Raji (cell line): ENCODE measurements around the gene CLPSL2.

Source experiments
- POLR2A ChIP-seq: IDR thresholded peaks from 2 replicates; pipeline ENCODE4 v1.6.1; 2011; ENCODE audit warnings: low read depth, low read length, control low read depth; ENCODE audit not compliant: insufficient read depth

The CLPSL2 gene

DNA sequence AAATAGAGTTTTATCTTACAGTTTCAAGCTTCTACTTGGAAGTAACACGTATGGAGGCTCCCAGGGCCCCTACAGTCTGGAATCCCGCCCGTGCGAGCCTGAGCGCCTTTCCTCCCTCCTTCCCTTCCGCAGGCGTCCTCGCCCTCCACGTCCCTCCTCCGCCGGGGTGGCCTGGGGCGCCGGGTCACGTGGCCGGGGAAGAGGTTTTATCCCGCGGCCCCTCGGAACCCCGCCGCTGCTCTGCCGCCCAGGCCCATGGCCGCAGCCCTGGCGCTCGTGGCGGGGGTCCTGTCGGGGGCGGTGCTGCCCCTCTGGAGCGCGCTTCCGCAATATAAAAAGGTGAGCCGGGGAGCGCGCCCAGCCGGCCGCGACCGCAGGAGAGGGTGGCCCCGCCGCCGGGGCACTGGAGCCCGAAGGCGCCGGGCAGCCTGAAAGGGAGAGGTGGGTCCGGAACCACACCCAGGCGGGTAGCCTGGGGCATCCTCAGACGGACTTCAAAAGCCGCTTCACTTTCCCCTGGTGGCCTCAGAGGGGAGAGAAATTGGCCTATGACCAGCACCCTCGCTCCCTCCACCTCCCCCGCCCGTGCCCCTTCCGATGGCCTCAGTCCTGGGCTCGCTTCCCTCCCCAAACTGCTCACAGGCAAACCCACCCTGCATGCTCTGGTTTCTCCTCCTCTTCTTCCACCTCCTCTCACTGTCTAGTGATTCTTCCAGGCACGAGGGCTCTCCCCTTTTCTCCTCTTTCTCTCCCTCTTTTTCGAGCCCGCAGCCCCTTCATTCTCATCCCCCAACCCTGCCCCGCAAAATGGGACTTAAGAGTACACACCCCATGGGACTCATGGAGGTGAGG is at the start of gene CLPSL2:
Gene CLPSL2 (plus strand): TSS at position 235 of the 852 bp plus-strand sequence. CDS start 21 bp downstream, at position 256.
- no peak for TF ChIP-seq POLR2A

GRCh38 chr6:35727231-35727934 is 49.0 kb upstream of the CLPSL2 start:
- no peak for TF ChIP-seq POLR2A

DNA sequence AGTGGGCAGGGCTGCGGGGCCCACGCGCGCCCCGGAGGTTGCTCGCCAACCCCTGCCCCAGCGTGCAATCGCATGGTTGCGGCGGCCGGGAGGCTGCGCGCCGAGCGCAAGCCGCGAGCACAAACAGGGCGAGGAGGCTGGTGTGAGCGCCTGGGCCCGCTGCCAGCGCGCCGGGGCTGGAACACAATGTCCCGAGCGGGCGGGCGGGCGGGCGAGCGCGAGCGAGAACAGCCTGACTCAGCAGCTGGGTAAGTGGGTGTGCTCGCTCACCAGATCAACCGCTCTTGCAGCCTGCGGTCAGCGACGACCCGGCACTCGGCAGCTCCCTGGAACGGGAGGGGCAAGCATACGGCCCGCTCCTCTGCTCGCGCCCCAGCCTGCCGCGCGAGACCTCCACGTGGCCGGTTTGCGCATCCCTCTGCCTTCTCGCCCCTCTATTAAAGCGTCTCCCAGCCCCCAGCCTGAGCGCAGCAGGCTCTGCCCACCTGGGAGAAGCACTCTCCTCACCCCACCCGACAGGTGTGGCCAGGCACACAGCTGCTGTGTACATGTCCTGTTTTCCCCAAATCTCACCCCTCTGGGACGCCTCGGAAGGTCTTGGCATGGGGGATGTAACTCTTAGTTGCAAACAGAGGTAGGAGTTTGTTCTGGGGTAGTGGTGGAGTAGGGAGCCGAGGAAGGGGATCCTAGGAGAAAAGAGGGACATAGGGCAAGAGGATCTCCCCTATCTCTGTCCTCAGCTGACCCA is 48.3 kb upstream of the CLPSL2 start:
- peak; percentile 71 for TF ChIP-seq POLR2A

GRCh38 chr6:35728683-35729678 is 47.4 kb upstream of the CLPSL2 start:
- TF ChIP-seq POLR2A = no peak

- TF ChIP-seq POLR2A = no peak
These were observed 46.7 kb upstream of the CLPSL2 start for GRCh38 chr6:35729722-35730121.

- no peak for TF ChIP-seq POLR2A
These were observed 45.5 kb upstream of the CLPSL2 start for GRCh38 chr6:35730745-35731413.

DNA sequence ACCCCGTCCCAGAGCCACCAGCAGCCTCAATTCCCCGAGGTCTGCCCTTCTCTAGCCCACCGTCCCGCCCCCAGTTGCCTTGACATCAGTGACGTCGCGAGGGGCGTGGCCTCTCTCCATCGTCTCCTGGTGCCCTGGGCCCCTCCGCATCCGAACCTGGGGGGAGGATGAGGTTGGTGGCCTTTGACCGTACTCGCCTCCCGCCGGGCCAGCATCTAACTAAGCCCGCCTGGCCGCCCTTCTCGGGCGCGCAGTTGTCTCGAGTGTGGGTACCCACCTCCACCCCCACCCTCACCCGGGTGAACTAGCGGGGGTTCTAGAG is 45.0 kb upstream of the CLPSL2 start:
- peak; percentile 68 for TF ChIP-seq POLR2A

- peak; percentile 60 for TF ChIP-seq POLR2A
These were observed 44.5 kb upstream of the CLPSL2 start for GRCh38 chr6:35731736-35732532.

- no peak for TF ChIP-seq POLR2A
These were observed 42.8 kb upstream of the CLPSL2 start for GRCh38 chr6:35733633-35734032.

GRCh38 chr6:35735452-35735851 is 40.9 kb upstream of the CLPSL2 start:
- TF ChIP-seq POLR2A = no peak

DNA sequence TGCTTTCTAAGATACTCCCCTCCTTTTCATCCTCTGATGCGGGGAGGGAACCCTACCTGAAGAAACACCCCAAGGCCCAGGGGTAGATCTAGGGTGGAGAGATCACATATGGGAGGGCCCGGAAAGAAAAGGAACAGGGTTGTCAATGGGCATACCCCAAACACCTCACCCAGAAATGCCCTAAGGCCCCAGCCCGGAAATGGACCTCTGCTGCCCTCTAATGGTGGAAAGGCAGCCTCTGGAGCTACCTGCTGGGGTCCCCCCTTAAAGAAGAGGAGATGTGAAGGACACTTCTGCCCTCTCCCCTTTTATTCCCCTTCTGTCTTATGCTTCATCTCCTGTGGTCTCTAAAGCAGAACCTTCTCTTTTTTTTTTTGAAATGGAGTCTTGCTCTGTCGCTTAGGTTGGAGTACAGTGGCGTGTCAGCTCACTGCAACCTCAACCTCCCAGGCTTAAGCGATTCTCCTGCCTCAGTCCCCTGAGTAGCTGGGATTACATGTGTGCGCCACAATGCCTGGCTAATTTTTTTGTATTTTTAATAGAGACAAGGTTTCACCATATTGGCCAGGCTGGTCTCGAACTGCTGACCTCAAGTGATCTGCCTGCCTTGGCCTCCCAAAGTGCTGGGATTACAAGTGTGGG is 40.0 kb upstream of the CLPSL2 start:
- no peak for TF ChIP-seq POLR2A

DNA sequence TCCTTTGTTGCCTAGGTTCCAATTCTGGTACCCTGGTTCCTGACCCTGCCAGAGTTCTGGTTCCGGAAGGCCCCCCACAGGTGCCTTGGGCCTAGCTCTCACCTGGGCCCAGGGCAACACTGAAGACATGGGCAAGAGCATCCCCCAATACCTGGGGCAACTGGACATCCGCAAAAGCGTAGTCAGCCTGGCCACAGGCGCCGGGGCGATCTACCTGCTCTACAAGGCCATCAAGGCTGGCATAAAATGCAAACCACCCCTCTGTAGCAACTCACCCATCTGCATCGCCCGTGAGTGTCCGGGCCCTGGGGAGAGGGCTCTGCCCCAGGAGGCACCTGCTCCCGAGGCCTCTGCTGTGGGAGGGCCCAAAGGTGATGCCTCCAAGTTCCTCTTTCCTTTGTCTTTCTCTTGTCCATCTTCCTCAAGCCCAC is 39.4 kb upstream of the CLPSL2 start, which contains the start of gene ARMC12:
Gene ARMC12 (plus strand): TSS at position 51 of the 431 bp plus-strand sequence. CDS start 77 bp downstream, at position 128.
- no peak for TF ChIP-seq POLR2A

DNA sequence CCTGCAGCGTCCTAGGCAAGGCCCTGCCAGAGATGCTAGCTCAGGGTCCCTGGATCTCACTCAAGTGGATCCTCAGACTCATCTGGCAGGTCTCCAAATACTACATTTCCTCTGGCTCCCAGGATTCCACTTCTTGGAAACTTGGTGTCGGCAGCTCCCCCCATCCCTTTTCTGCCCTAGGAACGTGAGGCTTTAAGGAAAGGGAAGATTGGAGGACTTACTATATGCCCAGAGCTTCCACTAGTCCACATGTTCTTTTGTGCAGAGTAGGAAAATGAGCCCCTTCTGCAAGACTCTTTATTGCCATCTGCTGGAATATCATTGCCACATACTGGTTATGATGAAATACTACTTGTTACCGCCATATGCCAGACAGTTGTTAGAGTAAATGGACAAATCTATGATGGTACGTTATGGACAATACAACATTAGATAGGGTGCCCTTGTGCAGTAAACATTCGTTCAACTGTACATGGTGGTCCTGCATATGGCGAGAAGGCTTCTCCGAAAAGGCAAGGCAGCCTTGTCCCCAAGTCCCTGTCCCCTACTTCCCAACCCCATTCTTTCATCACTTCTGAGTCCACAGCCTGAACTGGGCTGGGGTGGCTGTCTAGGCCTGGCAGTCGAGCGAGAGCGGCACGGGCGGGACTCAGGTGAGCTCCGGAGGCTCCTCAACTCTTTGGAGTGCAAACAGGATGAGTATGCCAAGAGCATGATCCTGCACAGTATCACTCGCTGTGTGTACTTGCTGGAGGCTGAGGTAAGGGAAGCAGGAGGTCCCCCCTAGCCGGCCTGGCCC is 38.8 kb upstream of the CLPSL2 start:
- no peak for TF ChIP-seq POLR2A
